Suprapubic skin (tissue), 4 donors: Measurements from ENCODE around the gene ULBP2. TPM values are rescaled to one million over a fixed set of nuclear protein-coding genes. Genes with fewer than 3 reads are reported as not detected.

ENCODE experiments used
- DNase-seq, 2 donors: peaks; one replicate each; pipeline ENCODE4 v3.0.0-alpha.2; 2019; ENCODE audit warnings: low spot score in 2 of 2
- H3K27ac ChIP-seq: fragments of 200-600 bp; sonication (generic); one replicate; pipeline ENCODE4 v1.5.1; 2019
- H3K27me3 ChIP-seq: fragments of 200-600 bp; sonication (generic); one replicate; pipeline ENCODE4 v1.5.1; 2019
- H3K36me3 ChIP-seq: fragments of 200-600 bp; sonication (generic); one replicate; pipeline ENCODE4 v1.5.1; 2019
- H3K4me1 ChIP-seq: fragments of 200-600 bp; sonication (generic); one replicate; pipeline ENCODE4 v1.5.1; 2019
- H3K4me3 ChIP-seq: fragments of 200-600 bp; sonication (generic); one replicate; pipeline ENCODE4 v1.5.1; 2019; ENCODE audit warnings: mild to moderate bottlenecking
- H3K9me3 ChIP-seq: fragments of 200-600 bp; sonication (generic); one replicate; pipeline ENCODE4 v1.5.1; 2019
- EP300 ChIP-seq: sonication (generic); formaldehyde crosslinking; IDR thresholded peaks from one replicate; pipeline ENCODE4 v1.6.1; 2017; ENCODE audit warnings: antibody characterized with exemption
- POLR2A ChIP-seq, 2 donors: fragments of 450-650 bp; IDR thresholded peaks; one replicate each; pipeline ENCODE4 v1.6.1; 2017; ENCODE audit warnings: antibody characterized with exemption in 2 of 2, mild to moderate bottlenecking in 2 of 2, moderate library complexity in 2 of 2
- POLR2AphosphoS5 ChIP-seq, 3 donors: sonication (generic); formaldehyde crosslinking; IDR thresholded peaks; one replicate each; pipeline ENCODE4 v1.6.1; 2017; ENCODE audit warnings: antibody characterized with exemption in 3 of 3
- WGBS: methylation state at CpG from one replicate; pipeline ENCODE4 v1.1.5; 2018; 5-methylcytosine and 5-hydroxymethylcytosine counted together
- total RNA-seq, 4 donors: library from RNA; depleted of rRNA; stranded (reverse); fragments of >200 nt; gene quantifications; one replicate each; pipeline ENCODE4 v1.1.0, GENCODE V29; 2016
- TF ChIP-seq, protein P1 (sequence below), 2 donors: fragments of 200-600 bp in 1 of 2; fragments of 450-650 bp in 1 of 2; sonication (generic) in 1 of 2; IDR thresholded peaks; one replicate each; pipeline ENCODE4 v1.5.1; 2016 to 2019; ENCODE audit warnings: antibody characterized with exemption in 2 of 2, mild to moderate bottlenecking in 1 of 2, moderate library complexity in 1 of 2

The ULBP2 gene
- total RNA-seq, 4 donors from 2014 or later = 0.76 to 0.95 TPM; not detected in 2

DNA sequence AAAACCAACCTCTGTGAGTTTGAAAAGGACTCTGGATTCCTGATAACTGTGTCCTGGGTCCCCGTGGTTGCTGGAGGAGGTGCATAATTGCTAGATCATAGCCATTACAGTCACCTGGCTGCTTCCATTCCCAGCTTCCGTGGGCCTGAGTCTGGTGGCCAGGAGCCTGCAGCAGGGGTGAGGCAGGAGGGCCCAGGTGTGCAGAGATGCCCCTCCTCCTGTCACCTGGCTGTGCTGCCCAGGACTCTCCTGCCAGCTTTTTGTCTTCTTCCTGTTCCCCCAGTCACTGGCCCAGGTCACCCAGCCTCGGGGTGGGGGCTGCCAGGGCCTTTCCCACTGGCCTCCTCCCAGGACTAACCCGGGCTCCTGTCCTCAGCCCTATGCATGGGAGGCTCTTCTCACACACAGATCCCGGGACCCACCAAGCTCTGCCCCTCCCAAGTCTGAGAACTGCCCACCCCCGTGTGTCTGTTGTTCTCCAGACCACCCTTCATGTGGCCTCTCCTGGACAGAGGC lies 53.5 kb downstream of the ULBP2 start:
- WGBS = 72% methylated on average over 6 of the region's 6 CpGs
- TF ChIP-seq, protein P1, sequence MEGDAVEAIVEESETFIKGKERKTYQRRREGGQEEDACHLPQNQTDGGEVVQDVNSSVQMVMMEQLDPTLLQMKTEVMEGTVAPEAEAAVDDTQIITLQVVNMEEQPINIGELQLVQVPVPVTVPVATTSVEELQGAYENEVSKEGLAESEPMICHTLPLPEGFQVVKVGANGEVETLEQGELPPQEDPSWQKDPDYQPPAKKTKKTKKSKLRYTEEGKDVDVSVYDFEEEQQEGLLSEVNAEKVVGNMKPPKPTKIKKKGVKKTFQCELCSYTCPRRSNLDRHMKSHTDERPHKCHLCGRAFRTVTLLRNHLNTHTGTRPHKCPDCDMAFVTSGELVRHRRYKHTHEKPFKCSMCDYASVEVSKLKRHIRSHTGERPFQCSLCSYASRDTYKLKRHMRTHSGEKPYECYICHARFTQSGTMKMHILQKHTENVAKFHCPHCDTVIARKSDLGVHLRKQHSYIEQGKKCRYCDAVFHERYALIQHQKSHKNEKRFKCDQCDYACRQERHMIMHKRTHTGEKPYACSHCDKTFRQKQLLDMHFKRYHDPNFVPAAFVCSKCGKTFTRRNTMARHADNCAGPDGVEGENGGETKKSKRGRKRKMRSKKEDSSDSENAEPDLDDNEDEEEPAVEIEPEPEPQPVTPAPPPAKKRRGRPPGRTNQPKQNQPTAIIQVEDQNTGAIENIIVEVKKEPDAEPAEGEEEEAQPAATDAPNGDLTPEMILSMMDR (IDR thresholded peaks at IDR 0.05) = no peak
- TF ChIP-seq EP300 (no peak), POLR2AphosphoS5 (IDR thresholded peaks at IDR 0.05) (no peak), POLR2A (IDR thresholded peaks at IDR 0.05) (no peak)

DNA sequence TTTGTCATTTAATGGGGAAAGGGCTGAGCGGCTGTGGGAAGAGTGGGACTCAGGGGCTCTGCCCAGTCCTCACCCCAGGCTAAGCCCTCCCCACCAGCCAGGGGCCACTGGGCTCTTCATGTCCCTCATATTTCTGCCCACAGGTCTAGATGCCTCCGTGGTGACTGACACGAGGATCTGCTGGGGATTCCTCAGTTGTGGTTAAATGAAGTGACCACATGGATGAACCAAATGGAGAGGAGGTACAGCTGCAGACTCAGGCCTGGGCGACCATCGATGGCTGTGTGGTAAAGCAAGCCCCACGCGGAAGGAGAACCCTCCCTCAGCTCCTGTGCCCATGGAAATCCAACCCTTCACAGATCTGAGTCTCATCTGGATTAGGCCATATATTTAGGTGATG lies 54.2 kb downstream of the ULBP2 start:
- Histone ChIP-seq H3K4me1 (peaks cover 4% of the 10 kb centered on the region), H3K27me3 (peaks cover 90% of the 10 kb centered on the region), H3K27ac (no peak overlapping the region), H3K36me3 (no peaks in the 10 kb centered on the region), H3K9me3 (no peaks in the 10 kb centered on the region), H3K4me3 (no peak overlapping the region)
- TF ChIP-seq POLR2A (IDR thresholded peaks at IDR 0.05) (no peak), POLR2AphosphoS5 (IDR thresholded peaks at IDR 0.05) (no peak), EP300 (no peak)
- TF ChIP-seq, protein P1 (IDR thresholded peaks at IDR 0.05) = no peak
- no peak for DNase-seq
- WGBS = 80% methylated on average over 7 of the region's 7 CpGs

More for the DNA sequence above, 53.5 kb downstream of the ULBP2 start:
- H3K27me3 ChIP-seq = peaks cover 94% of the 10 kb centered on the region
- peaks cover 11% of the 10 kb centered on the region for H3K4me1 ChIP-seq
- H3K9me3 ChIP-seq = no peaks in the 10 kb centered on the region
- H3K4me3 ChIP-seq = no peak overlapping the region
- H3K27ac ChIP-seq = no peak overlapping the region
- no peaks in the 10 kb centered on the region for H3K36me3 ChIP-seq
- DNase-seq = peak in 1 of 2 donors; percentile 49

Other genes starting within 250 kb of the ULBP2 start
- gene LATS1, start 223.9 kb upstream of the ULBP2 start, total RNA-seq = 10 to 100 TPM; 31.2 to 55.0 (median 44.4) TPM
- gene NUP43, start 195.5 kb upstream of the ULBP2 start, total RNA-seq = 10 to 100 TPM; 21.0 to 31.3 (median 22.3) TPM
- 10 to 100 TPM; 57.4 to 67.6 (median 66.6) TPM for gene PCMT1, start 192.3 kb upstream of the ULBP2 start, total RNA-seq
- 10 to 100 TPM; 43.6 to 77.2 (median 68.4) TPM for gene LRP11, start 77.7 kb upstream of the ULBP2 start, total RNA-seq
- gene RAET1E, start 43.9 kb upstream of the ULBP2 start, total RNA-seq = 10 to 100 TPM; 14.4 to 46.8 (median 22.8) TPM
- gene RAET1G, start 18.9 kb upstream of the ULBP2 start, total RNA-seq = 1 to 10 TPM; 1.9 to 5.8 (median 4.5) TPM
- gene ULBP1, start 21.9 kb downstream of the ULBP2 start, total RNA-seq = under 1 TPM in 2 of 4 donors, not detected in 2; 0.34 to 0.47 TPM
- 1 to 10 TPM; 1.6 to 8.0 (median 4.2) TPM for gene RAET1L, start 83.5 kb downstream of the ULBP2 start, total RNA-seq
- 1 to 10 TPM in 1 of 4 donors, under 1 TPM in 1, not detected in 2; 0.78 to 2.1 TPM for gene ULBP3, start 127.1 kb downstream of the ULBP2 start, total RNA-seq
- gene PPP1R14C, start 201.0 kb downstream of the ULBP2 start, total RNA-seq = 100 to 1,000 TPM in 2 of 4 donors, 10 to 100 TPM in 2; 44.3 to 104 (median 88.8) TPM